ENCODE measurements around the gene UBE3B.

- TF ChIP-seq CTCF (conservative IDR thresholded peaks at IDR 0.05) (no peak), ZFX (IDR thresholded peaks at IDR 0.05) (no peak)
Measured at GRCh38 chr12:109501299-109501698, 23.9 kb downstream of the UBE3B start.

Data from C4-2B (cell line).